Heart left ventricle (tissue), 13 donors: Measurements from ENCODE around the gene DBX2.

Experiments
- POLR2A ChIP-seq, 2 donors: fragments of 450-650 bp; IDR thresholded peaks; one replicate each; pipeline ENCODE4 v1.6.1; 2017; ENCODE audit warnings: antibody characterized with exemption in 2 of 2, mild to moderate bottlenecking in 2 of 2, moderate library complexity in 2 of 2
- TF ChIP-seq, protein P1 (sequence below), 12 donors: fragments of 200-600 bp; sonication (generic) in 4 of 12; IDR thresholded peaks; one replicate each; pipeline versions ENCODE4 v1.5.0 to v1.8.0; 2018 to 2022; ENCODE audit warnings: antibody characterized with exemption in 12 of 12, mild to moderate bottlenecking in 5 of 12
- donor health status: ischemic (EF 13 %, LVEDD 7.1; RV severe dilation, severe dysfunction).
- donor health status: DM: no; HTN: yes; CAD: no.
- donor health status: DM: no; HTN: no; CAD: no.
- donor health status: ischemic (EF 25% LVEDD 6.9; RV normal size, moderate dysfunction).
- donor health status: ischemic (EF 25% LVEDD 5.7; RV mildly dilated, moderate dysfunction).
- donor health status: ischemic (EF 35%, LVEDD 5.7; RV mildly dilated, moderate dysfunction).
- donor health status: nonischemic (EF 11% LVEDD 7.7; RV severe dilation, severe dysfunction).
- donor health status: DM: yes; HTN: yes; CAD: no.
- donor health status: PGD.
- donor health status: ischemic (EF 29% LVEDD 5.4; RV normal size, mild dysfunction).
- donor health status: nonischemic (EF 23%, LVEDD 6.1; RV moderate dilation, normal function).

DNA sequence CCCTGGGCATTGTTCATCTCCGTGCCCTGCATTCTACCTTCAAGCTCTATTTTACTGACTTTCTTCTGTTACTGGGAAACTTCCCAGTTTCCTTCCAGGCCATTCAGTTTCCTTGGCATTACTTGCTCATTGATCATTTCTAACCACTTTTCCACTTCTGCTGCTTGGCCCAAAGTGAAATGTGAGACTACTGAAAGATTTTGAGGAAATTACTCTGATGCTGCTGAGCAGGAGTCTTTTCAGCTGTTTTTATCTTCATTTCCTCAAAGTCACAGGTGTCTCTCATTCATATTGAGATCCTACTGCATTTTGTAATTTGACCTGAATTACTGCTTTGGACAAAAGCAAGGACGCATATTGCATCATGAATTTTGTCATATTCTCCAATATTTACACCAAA lies 26.4 kb upstream of the DBX2 start:
- TF ChIP-seq POLR2A (IDR thresholded peaks at IDR 0.05) = no peak
- TF ChIP-seq, protein P1, sequence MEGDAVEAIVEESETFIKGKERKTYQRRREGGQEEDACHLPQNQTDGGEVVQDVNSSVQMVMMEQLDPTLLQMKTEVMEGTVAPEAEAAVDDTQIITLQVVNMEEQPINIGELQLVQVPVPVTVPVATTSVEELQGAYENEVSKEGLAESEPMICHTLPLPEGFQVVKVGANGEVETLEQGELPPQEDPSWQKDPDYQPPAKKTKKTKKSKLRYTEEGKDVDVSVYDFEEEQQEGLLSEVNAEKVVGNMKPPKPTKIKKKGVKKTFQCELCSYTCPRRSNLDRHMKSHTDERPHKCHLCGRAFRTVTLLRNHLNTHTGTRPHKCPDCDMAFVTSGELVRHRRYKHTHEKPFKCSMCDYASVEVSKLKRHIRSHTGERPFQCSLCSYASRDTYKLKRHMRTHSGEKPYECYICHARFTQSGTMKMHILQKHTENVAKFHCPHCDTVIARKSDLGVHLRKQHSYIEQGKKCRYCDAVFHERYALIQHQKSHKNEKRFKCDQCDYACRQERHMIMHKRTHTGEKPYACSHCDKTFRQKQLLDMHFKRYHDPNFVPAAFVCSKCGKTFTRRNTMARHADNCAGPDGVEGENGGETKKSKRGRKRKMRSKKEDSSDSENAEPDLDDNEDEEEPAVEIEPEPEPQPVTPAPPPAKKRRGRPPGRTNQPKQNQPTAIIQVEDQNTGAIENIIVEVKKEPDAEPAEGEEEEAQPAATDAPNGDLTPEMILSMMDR (IDR thresholded peaks at IDR 0.05) = no peak
